ENCODE results near the gene PRKN. TPM values are rescaled to one million over a fixed set of nuclear protein-coding genes. Genes with fewer than 3 reads are reported as not detected.

PRKN gene
- total and polyA plus RNA-seq, 10 donors: 0.23 to 14.1 (median 7.0) TPM

GRCh38 chr6:162543221-162543620, 184.3 kb downstream of the PRKN start:
- H3K27me3 ChIP-seq (replicated peaks in 1 of 7): no peaks in the 10 kb centered on the region
- WGBS, 5 donors: 78 to 92% (median 85%) methylated on average over 6 of the region's 6 CpGs
- intact Hi-C loops (cut with DNase I; ENCODE audit: low total_unique reads): no loop called here
- H3K27ac ChIP-seq: no peak overlapping the region
- H3K4me3 ChIP-seq: no peak overlapping the region
- peaks cover 0 to 6% (median 0%) of the 10 kb centered on the region in 6 donors for H3K4me1 ChIP-seq
- DNase-seq: no peak
- H3K9me3 ChIP-seq: no peaks in the 10 kb centered on the region
- no peaks in the 10 kb centered on the region for H3K36me3 ChIP-seq
- TF ChIP-seq POLR2AphosphoS5 (IDR thresholded peaks at IDR 0.05) (no peak), CTCF (IDR thresholded peaks at IDR 0.05 in 8 of 11, conservative IDR thresholded peaks at IDR 0.05 in 3 of 11) (no peak), POLR2A (IDR thresholded peaks at IDR 0.05) (no peak)

- Histone ChIP-seq H3K27ac (no peak overlapping the region), H3K9me3 (no peaks in the 10 kb centered on the region), H3K4me1 (peaks cover 0 to 6% (median 0%) of the 10 kb centered on the region in 6 donors), H3K4me3 (no peak overlapping the region), H3K27me3 (replicated peaks in 1 of 7) (no peaks in the 10 kb centered on the region), H3K36me3 (no peaks in the 10 kb centered on the region)
- no peak for TF ChIP-seq CTCF (IDR thresholded peaks at IDR 0.05 in 8 of 11, conservative IDR thresholded peaks at IDR 0.05 in 3 of 11)
- TF ChIP-seq POLR2AphosphoS5 (IDR thresholded peaks at IDR 0.05): no peak
- no peak for TF ChIP-seq POLR2A (IDR thresholded peaks at IDR 0.05)
- 84 to 93% (median 87%) methylated on average over 4 of the region's 4 CpGs for WGBS, 5 donors
- intact Hi-C loops (cut with DNase I; ENCODE audit: low total_unique reads): no loop called here
- no peak for DNase-seq
Measured at GRCh38 chr6:162541019-162541601, 186.5 kb downstream of the PRKN start.

GRCh38 chr6:162539321-162539720, 188.2 kb downstream of the PRKN start:
- Histone ChIP-seq H3K27me3 (replicated peaks in 1 of 7) (no peaks in the 10 kb centered on the region), H3K4me3 (no peak overlapping the region), H3K27ac (no peak overlapping the region), H3K9me3 (no peaks in the 10 kb centered on the region), H3K36me3 (no peaks in the 10 kb centered on the region), H3K4me1 (peaks cover 0 to 6% (median 0%) of the 10 kb centered on the region in 6 donors)
- TF ChIP-seq POLR2A (IDR thresholded peaks at IDR 0.05) (no peak), CTCF (IDR thresholded peaks at IDR 0.05 in 8 of 11, conservative IDR thresholded peaks at IDR 0.05 in 3 of 11) (no peak), POLR2AphosphoS5 (IDR thresholded peaks at IDR 0.05) (no peak)
- intact Hi-C loops (cut with DNase I; ENCODE audit: low total_unique reads): no loop called here
- 80 to 89% (median 85%) methylated on average over 3 of the region's 3 CpGs for WGBS, 5 donors
- no peak for DNase-seq

- Histone ChIP-seq H3K27ac (no peak overlapping the region), H3K4me3 (no peak overlapping the region), H3K36me3 (no peaks in the 10 kb centered on the region), H3K4me1 (peaks cover 0 to 6% (median 0%) of the 10 kb centered on the region in 6 donors), H3K9me3 (no peaks in the 10 kb centered on the region), H3K27me3 (replicated peaks in 1 of 7) (no peaks in the 10 kb centered on the region)
- no peak for TF ChIP-seq POLR2AphosphoS5 (IDR thresholded peaks at IDR 0.05)
- no peak for TF ChIP-seq POLR2A (IDR thresholded peaks at IDR 0.05)
- no peak for TF ChIP-seq CTCF (IDR thresholded peaks at IDR 0.05 in 8 of 11, conservative IDR thresholded peaks at IDR 0.05 in 3 of 11)
- no peak for DNase-seq
- WGBS, 5 donors: 49 to 61% (median 53%) methylated on average over 8 of the region's 8 CpGs
- intact Hi-C loops (cut with DNase I; ENCODE audit: low total_unique reads): no loop called here
Measured at GRCh38 chr6:162538643-162539064, 188.9 kb downstream of the PRKN start.
